ENCODE data around the gene PLAAT3.

DNA sequence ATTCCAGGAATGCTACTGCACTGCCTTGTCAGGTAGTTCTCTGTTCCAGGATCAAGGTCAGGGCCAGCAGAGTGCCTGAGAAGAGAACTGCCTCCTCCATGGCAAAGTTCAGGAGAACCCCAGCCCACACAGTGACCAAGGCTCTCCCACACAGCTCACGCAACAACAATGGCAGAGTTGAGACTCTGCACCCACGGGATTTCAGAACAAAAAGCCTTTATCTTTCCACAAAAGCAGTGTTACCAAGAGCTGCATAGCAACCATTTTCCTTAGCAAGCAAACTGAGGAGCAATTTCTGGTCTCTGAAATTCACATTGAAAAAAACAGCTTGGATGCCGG lies 11.1 kb downstream of the PLAAT3 start:
- TF ChIP-seq EZH2 (IDR thresholded peaks at IDR 0.05): no peak
- TF ChIP-seq POLR2AphosphoS5 (IDR thresholded peaks at IDR 0.05; ENCODE audit: borderline replicate concordance, low read depth, low read length): no peak
- no peak for TF ChIP-seq FOXP2 (optimal IDR thresholded peaks at IDR 0.05; ENCODE audit: control extremely low read depth, extremely low read length, insufficient read depth)
